ENCODE measurements around the gene TDP2. TPM values are rescaled to one million over a fixed set of nuclear protein-coding genes. Genes with fewer than 3 reads are reported as not detected.
"Not testable (repeated sequence)": the region's sequence is repeated elsewhere in the genome, so short reads cannot be mapped to it uniquely, and the experiment has no call there.

Gene TDP2
- total and polyA plus RNA-seq, 7 donors, result 16.3 to 56.7 (median 20.4) TPM

- H3K9me3 ChIP-seq, result no peaks in the 10 kb centered on the region
- H3K4me3 ChIP-seq, result no peak overlapping the region
- H3K36me3 ChIP-seq (ENCODE audit: insufficient read depth in 1 of 2, low read depth in 1 of 2), result no peaks in the 10 kb centered on the region
- no peak overlapping the region for H3K27ac ChIP-seq
- intact Hi-C loops (cut with DNase I), result no loop called here
- no peaks in the 10 kb centered on the region for H3K27me3 ChIP-seq (ENCODE audit: insufficient read depth in 3 of 3, low read length in 2 of 3)
- 59 to 83% (median 63%) methylated on average over 6 of the region's 6 CpGs for WGBS, 3 donors
- no peak for TF ChIP-seq CTCF (IDR thresholded peaks at IDR 0.05)
- peaks cover 10% of the 10 kb centered on the region for H3K4me1 ChIP-seq
- ATAC-seq (no peak), DNase-seq (no peak)
Observed at GRCh38 chr6:24672620-24673182, 6.0 kb upstream of the TDP2 start.

GRCh38 chr6:24671077-24671476 lies 4.4 kb upstream of the TDP2 start:
- intact Hi-C loops (cut with DNase I); DNase-seq; H3K4me3 ChIP-seq; H3K9me3 ChIP-seq; H3K27me3 ChIP-seq (ENCODE audit: insufficient read depth in 3 of 3, low read length in 2 of 3); ATAC-seq; H3K36me3 ChIP-seq (ENCODE audit: insufficient read depth in 1 of 2, low read depth in 1 of 2); H3K27ac ChIP-seq: not testable (repeated sequence)
- peaks cover 13% of the 10 kb centered on the region for H3K4me1 ChIP-seq
- WGBS, 3 donors, result 92 to 94% (median 93%) methylated on average over 4 of the region's 4 CpGs

GRCh38 chr6:24670492-24670891 lies 3.8 kb upstream of the TDP2 start:
- H3K9me3 ChIP-seq; H3K27ac ChIP-seq; ATAC-seq; intact Hi-C loops (cut with DNase I); H3K27me3 ChIP-seq (ENCODE audit: insufficient read depth in 3 of 3, low read length in 2 of 3); H3K4me3 ChIP-seq; H3K36me3 ChIP-seq (ENCODE audit: insufficient read depth in 1 of 2, low read depth in 1 of 2); DNase-seq: not testable (repeated sequence)
- H3K4me1 ChIP-seq, result peaks cover 18% of the 10 kb centered on the region

GRCh38 chr6:24668997-24669361 lies 2.3 kb upstream of the TDP2 start:
- Histone ChIP-seq H3K36me3 (ENCODE audit: insufficient read depth in 1 of 2, low read depth in 1 of 2) (peaks cover 0 to 9% of the 10 kb centered on the region in 2 donors), H3K4me3 (peak overlapping the region; percentile 94), H3K4me1 (peaks cover 33% of the 10 kb centered on the region), H3K27me3 (ENCODE audit: insufficient read depth in 3 of 3, low read length in 2 of 3) (no peaks in the 10 kb centered on the region), H3K9me3 (no peaks in the 10 kb centered on the region), H3K27ac (no peak overlapping the region)
- intact Hi-C loops (cut with DNase I), result loop anchor here (5.0 kb wide), 2 partner anchors 33 to 53 kb away; no protein-coding TSS in a partner anchor
- no peak for TF ChIP-seq CTCF (IDR thresholded peaks at IDR 0.05)
- WGBS, 3 donors, result 91 to 97% (median 97%) methylated on average over 9 of the region's 9 CpGs
- ATAC-seq, result no peak
- DNase-seq, result no peak

GRCh38 chr6:24668066-24668996 lies 1.6 kb upstream of the TDP2 start:
- Histone ChIP-seq H3K36me3 (ENCODE audit: insufficient read depth in 1 of 2, low read depth in 1 of 2) (peaks cover 0 to 16% of the 10 kb centered on the region in 2 donors), H3K4me1 (peaks cover 33% of the 10 kb centered on the region), H3K27ac (peak overlapping the region; percentile 92), H3K4me3 (peak overlapping the region; percentile 94)
- intact Hi-C loops (cut with DNase I), result loop anchor here (5.0 kb wide), 2 partner anchors 34 to 54 kb away; no protein-coding TSS in a partner anchor
- H3K9me3 ChIP-seq; DNase-seq; H3K27me3 ChIP-seq (ENCODE audit: insufficient read depth in 3 of 3, low read length in 2 of 3); ATAC-seq: not testable (repeated sequence)
- 94 to 96% (median 95%) methylated on average over 18 of the region's 18 CpGs for WGBS, 3 donors

- Histone ChIP-seq H3K27me3 (ENCODE audit: insufficient read depth in 3 of 3, low read length in 2 of 3) (no peaks in the 10 kb centered on the region), H3K27ac (peak overlapping the region; percentile 92), H3K4me1 (peaks cover 33% of the 10 kb centered on the region), H3K36me3 (ENCODE audit: insufficient read depth in 1 of 2, low read depth in 1 of 2) (peaks cover 0 to 25% of the 10 kb centered on the region in 2 donors), H3K9me3 (no peaks in the 10 kb centered on the region), H3K4me3 (peak overlapping the region; percentile 94)
- ATAC-seq (peak in 2 of 4 donors; percentile 26 to 52), DNase-seq (no peak)
- WGBS, 3 donors, result 2 to 6% (median 2%) methylated on average over 9 of the region's 9 CpGs
- no peak for TF ChIP-seq CTCF (IDR thresholded peaks at IDR 0.05)
- intact Hi-C loops (cut with DNase I), result loop anchor here (1.0 to 5.0 kb wide), 3 partner anchors 35 to 55 kb away; no protein-coding TSS in a partner anchor
Observed at GRCh38 chr6:24667378-24667803, 692 bp upstream of the TDP2 start.
